Panc1 (cell line): ENCODE measurements around the gene ALS2CL.

ENCODE experiments used
- POLR2AphosphoS5 ChIP-seq: IDR thresholded peaks from 2 replicates; pipeline ENCODE4 v1.6.1; 2012; ENCODE audit warnings: mild to moderate bottlenecking, low read depth, low read length, moderate library complexity
- SIN3A ChIP-seq: IDR thresholded peaks from 2 replicates; pipeline ENCODE4 v1.6.1; 2012; ENCODE audit warnings: low read depth, mild to moderate bottlenecking, low read length, moderate library complexity, borderline replicate concordance; ENCODE audit not compliant: insufficient read depth
- TCF7L2 ChIP-seq: IDR thresholded peaks from 2 replicates; pipeline ENCODE4 v1.6.1; 2011; ENCODE audit warnings: mild to moderate bottlenecking, low read depth, low read length, inconsistent platforms
- TF ChIP-seq, protein P1 (sequence below): fragments of 450-650 bp; IDR thresholded peaks from 2 replicates; pipeline ENCODE4 v1.5.1; 2017; ENCODE audit warnings: mild to moderate bottlenecking
- TF ChIP-seq, protein P2 (sequence below), 2 experiments: IDR thresholded peaks; 2 replicates each; pipeline ENCODE4 v1.6.1; 2011 to 2012; ENCODE audit warnings: low read depth in 2 of 2, control low read depth in 1 of 2, low read length in 1 of 2, mild to moderate bottlenecking in 1 of 2, moderate library complexity in 1 of 2; ENCODE audit not compliant: insufficient read depth in 1 of 2

DNA sequence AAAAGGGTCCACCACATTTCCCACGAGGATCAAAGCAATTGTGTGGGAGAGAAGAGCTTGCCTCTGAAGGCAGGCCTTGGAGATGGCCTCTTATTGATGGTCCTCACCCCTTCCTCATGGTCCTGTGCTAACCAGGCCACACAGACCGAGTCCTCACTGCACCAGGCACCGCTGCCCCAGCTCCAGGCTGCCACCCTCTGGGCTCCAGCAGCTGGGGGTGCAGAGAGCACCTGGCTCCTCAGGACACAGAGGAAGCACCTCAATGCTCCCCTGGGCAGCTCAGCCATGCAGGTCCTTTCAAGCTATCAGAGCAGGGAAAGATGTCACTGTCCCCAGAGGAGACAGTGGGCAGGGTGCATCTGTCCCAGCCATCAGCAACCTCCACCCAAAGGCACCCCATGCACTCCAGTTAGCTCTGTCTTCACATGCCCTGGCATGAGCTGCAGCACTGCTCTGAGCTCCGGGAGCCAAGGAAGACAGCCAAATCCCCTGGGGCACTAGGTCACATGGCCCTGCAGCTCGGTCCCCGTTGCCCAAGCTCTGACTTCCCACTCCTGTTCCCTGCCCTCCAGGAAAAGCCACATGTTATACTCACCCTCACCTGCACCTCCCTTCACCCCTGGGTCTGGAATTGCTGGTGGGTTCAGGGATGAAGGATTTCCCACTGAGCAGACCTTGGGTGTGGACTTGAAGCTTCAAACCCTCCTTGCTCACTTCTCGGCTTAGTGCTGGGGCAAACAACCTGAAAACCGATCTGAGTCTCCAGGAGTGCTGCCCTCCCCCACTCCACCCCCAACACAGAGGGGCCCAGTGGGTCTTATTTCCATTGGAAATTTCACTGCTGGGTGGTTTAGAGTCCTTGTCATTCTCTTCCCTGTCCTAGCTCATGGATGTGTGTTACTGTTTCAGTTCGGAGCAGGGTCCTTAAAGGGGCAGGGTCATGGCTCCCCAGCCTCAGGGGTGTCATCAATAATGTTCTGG, 32.6 kb downstream of the ALS2CL start:
- TF ChIP-seq, protein P1, sequence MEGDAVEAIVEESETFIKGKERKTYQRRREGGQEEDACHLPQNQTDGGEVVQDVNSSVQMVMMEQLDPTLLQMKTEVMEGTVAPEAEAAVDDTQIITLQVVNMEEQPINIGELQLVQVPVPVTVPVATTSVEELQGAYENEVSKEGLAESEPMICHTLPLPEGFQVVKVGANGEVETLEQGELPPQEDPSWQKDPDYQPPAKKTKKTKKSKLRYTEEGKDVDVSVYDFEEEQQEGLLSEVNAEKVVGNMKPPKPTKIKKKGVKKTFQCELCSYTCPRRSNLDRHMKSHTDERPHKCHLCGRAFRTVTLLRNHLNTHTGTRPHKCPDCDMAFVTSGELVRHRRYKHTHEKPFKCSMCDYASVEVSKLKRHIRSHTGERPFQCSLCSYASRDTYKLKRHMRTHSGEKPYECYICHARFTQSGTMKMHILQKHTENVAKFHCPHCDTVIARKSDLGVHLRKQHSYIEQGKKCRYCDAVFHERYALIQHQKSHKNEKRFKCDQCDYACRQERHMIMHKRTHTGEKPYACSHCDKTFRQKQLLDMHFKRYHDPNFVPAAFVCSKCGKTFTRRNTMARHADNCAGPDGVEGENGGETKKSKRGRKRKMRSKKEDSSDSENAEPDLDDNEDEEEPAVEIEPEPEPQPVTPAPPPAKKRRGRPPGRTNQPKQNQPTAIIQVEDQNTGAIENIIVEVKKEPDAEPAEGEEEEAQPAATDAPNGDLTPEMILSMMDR: no peak
- TF ChIP-seq POLR2AphosphoS5 (no peak), TCF7L2 (no peak), SIN3A (no peak)
- TF ChIP-seq, protein P2, sequence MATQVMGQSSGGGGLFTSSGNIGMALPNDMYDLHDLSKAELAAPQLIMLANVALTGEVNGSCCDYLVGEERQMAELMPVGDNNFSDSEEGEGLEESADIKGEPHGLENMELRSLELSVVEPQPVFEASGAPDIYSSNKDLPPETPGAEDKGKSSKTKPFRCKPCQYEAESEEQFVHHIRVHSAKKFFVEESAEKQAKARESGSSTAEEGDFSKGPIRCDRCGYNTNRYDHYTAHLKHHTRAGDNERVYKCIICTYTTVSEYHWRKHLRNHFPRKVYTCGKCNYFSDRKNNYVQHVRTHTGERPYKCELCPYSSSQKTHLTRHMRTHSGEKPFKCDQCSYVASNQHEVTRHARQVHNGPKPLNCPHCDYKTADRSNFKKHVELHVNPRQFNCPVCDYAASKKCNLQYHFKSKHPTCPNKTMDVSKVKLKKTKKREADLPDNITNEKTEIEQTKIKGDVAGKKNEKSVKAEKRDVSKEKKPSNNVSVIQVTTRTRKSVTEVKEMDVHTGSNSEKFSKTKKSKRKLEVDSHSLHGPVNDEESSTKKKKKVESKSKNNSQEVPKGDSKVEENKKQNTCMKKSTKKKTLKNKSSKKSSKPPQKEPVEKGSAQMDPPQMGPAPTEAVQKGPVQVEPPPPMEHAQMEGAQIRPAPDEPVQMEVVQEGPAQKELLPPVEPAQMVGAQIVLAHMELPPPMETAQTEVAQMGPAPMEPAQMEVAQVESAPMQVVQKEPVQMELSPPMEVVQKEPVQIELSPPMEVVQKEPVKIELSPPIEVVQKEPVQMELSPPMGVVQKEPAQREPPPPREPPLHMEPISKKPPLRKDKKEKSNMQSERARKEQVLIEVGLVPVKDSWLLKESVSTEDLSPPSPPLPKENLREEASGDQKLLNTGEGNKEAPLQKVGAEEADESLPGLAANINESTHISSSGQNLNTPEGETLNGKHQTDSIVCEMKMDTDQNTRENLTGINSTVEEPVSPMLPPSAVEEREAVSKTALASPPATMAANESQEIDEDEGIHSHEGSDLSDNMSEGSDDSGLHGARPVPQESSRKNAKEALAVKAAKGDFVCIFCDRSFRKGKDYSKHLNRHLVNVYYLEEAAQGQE (IDR thresholded peaks at IDR 0.05; ENCODE audit: insufficient read depth in 1 of 2, low read depth in 2 of 2, low read length in 1 of 2): no peak
